Colon (tissue), 2 donors: ENCODE results near the gene CXCR2.
"Not testable (repeated sequence)": the region's sequence is repeated elsewhere in the genome, so short reads cannot be mapped to it uniquely, and the experiment has no call there.

Source experiments
- FAIRE-seq: peaks from 2 replicates; lab custom pipeline; 2012; peaks lifted over from hg19 to GRCh38; lab: Jason Lieb, UNC
- donor health status: control.
- donor health status: control.

CXCR2 gene

GRCh38 chr2:218125626-218126080, at the start of gene CXCR2:
Gene CXCR2 (plus strand): TSS chr2:218126028. CDS start chr2:218134802, 8,774 bp downstream.
- no peak for FAIRE-seq

- no peak for FAIRE-seq
Measured at GRCh38 chr2:218077464-218078216, 48.2 kb upstream of the CXCR2 start.

GRCh38 chr2:218079943-218080913, 45.6 kb upstream of the CXCR2 start:
- no peak for FAIRE-seq

GRCh38 chr2:218081063-218081462, 44.8 kb upstream of the CXCR2 start:
- FAIRE-seq = no peak

- no peak for FAIRE-seq
Measured at GRCh38 chr2:218081695-218082094, 44.1 kb upstream of the CXCR2 start.

- no peak for FAIRE-seq
Measured at GRCh38 chr2:218082586-218083351, 43.1 kb upstream of the CXCR2 start.

- FAIRE-seq = no peak
Measured at GRCh38 chr2:218083352-218083676, 42.5 kb upstream of the CXCR2 start.

GRCh38 chr2:218086478-218086877, 39.4 kb upstream of the CXCR2 start:
- no peak for FAIRE-seq

- FAIRE-seq = no peak
Measured at GRCh38 chr2:218089259-218089658, 36.6 kb upstream of the CXCR2 start.

- FAIRE-seq = no peak
Measured at GRCh38 chr2:218091746-218092145, 34.1 kb upstream of the CXCR2 start.

GRCh38 chr2:218093879-218094278, 31.9 kb upstream of the CXCR2 start:
- FAIRE-seq = no peak

- no peak for FAIRE-seq
Measured at GRCh38 chr2:218095853-218096252, 30.0 kb upstream of the CXCR2 start.

- FAIRE-seq = no peak
Measured at GRCh38 chr2:218097975-218098374, 27.9 kb upstream of the CXCR2 start.

GRCh38 chr2:218108834-218109233, 17.0 kb upstream of the CXCR2 start:
- not testable (repeated sequence) for FAIRE-seq

GRCh38 chr2:218121789-218122188, 4.0 kb upstream of the CXCR2 start:
- not testable (repeated sequence) for FAIRE-seq

- not testable (repeated sequence) for FAIRE-seq
Measured at GRCh38 chr2:218122286-218122685, 3.5 kb upstream of the CXCR2 start.

GRCh38 chr2:218123986-218124385, 1.8 kb upstream of the CXCR2 start:
- no peak for FAIRE-seq

GRCh38 chr2:218125095-218125494, 733 bp upstream of the CXCR2 start:
- FAIRE-seq = no peak

- FAIRE-seq = no peak
Measured at GRCh38 chr2:218127929-218128455, 2.2 kb downstream of the CXCR2 start.

GRCh38 chr2:218128781-218129457, 3.1 kb downstream of the CXCR2 start:
- FAIRE-seq = no peak

GRCh38 chr2:218129458-218130135, 3.8 kb downstream of the CXCR2 start:
- no peak for FAIRE-seq
